Stomach smooth muscle (tissue), 2 donors: Measurements from ENCODE around the gene PIP5K1B.

ENCODE experiments used
- H3K27ac ChIP-seq: one replicate; pipeline ENCODE4 v1.7.0; 2013; ENCODE audit warnings: mild to moderate bottlenecking, low read length, inconsistent platforms
- H3K27me3 ChIP-seq, 2 donors: one replicate each; pipeline ENCODE4 v1.7.0; 2013; ENCODE audit warnings: low read length in 2 of 2; ENCODE audit not compliant: insufficient read depth in 2 of 2, control insufficient read depth in 1 of 2
- H3K36me3 ChIP-seq, 2 donors: one replicate each; pipeline ENCODE4 v1.7.0; 2013; ENCODE audit warnings: low read length in 2 of 2; ENCODE audit not compliant: control insufficient read depth in 2 of 2, insufficient read depth in 2 of 2
- H3K4me1 ChIP-seq: one replicate; pipeline ENCODE4 v1.7.0; 2013; ENCODE audit warnings: low read length; ENCODE audit not compliant: control insufficient read depth, insufficient read depth
- H3K4me3 ChIP-seq, 2 donors: one replicate each; pipeline ENCODE4 v1.7.0; 2013; ENCODE audit warnings: low read length in 2 of 2
- H3K9ac ChIP-seq, 2 donors: one replicate each; pipeline ENCODE4 v1.7.0; 2013; ENCODE audit warnings: low read length in 2 of 2, mild to moderate bottlenecking in 1 of 2
- H3K9me3 ChIP-seq, 2 donors: one replicate each; pipeline ENCODE4 v1.7.0; 2013; ENCODE audit warnings: low read length in 2 of 2; ENCODE audit not compliant: control insufficient read depth in 2 of 2
- donor health status: healthy.
- donor health status: Pancreatic carcinoma.

The PIP5K1B gene

DNA sequence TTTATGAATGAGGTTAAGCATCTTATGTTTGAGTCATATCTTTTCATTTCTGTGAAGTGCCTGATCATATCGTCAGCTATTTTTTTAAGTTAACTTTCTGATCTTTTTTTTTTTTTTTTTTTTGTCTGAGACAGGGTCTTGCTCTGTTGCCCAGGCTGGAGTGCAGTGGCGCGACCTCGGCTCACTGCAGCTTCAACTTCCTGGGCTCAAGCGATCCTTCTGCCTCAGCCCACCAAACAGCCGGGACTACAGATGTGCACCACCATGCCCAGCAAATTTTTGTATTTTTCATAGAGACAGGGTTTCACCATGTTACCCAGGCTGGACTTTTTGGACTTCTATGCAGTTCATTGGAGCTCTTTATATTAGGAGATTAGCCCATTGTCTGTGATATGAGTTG lies 168.1 kb downstream of the PIP5K1B start:
- Histone ChIP-seq H3K27ac (no peak overlapping the region), H3K36me3 (no peaks in the 10 kb centered on the region), H3K4me1 (no peaks in the 10 kb centered on the region), H3K9ac (no peak overlapping the region), H3K27me3 (no peaks in the 10 kb centered on the region), H3K9me3 (no peaks in the 10 kb centered on the region), H3K4me3 (no peak overlapping the region)

DNA sequence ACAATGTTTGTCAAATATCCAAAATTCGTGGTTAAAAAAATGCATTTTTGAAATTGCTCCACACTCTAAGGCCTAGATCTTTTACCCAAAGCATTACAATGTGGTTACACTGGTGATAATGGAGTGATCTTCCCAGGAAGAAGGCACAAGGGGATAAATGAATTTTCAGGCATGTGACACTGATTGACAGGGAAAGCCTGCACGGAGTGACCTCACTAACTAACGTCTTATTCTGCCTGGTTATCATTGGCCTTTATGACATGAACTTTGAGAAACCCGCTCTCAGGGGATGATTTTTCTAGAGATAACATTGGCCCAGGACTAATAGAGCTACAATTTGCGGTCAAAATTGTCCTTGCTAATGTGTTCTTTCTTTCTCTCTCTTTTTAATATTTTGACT lies 171.2 kb downstream of the PIP5K1B start:
- no peak overlapping the region for H3K27ac ChIP-seq
- no peaks in the 10 kb centered on the region for H3K4me1 ChIP-seq
- no peaks in the 10 kb centered on the region for H3K27me3 ChIP-seq
- H3K9ac ChIP-seq = no peak overlapping the region
- H3K36me3 ChIP-seq = no peaks in the 10 kb centered on the region
- no peaks in the 10 kb centered on the region for H3K9me3 ChIP-seq
- no peak overlapping the region for H3K4me3 ChIP-seq

DNA sequence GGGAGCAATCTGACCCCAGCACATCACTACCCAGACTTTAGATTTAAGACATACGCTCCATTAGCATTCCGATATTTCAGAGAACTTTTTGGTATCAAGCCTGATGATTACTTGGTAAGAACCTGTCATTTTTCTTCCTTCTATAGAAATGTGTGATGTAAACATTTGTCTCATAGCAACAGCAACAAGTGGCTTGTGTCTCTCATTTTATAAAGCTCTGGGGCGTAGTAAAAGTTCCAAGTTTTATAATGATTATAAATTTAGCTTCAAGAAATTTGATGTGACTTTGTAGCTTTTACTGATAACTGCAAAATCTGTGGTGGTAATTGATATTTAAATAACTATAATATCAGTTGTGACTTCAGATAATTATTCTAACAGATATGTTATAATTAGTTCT lies 171.6 kb downstream of the PIP5K1B start:
- Histone ChIP-seq H3K4me3 (no peak overlapping the region), H3K27ac (no peak overlapping the region), H3K9ac (no peak overlapping the region), H3K9me3 (no peaks in the 10 kb centered on the region), H3K36me3 (no peaks in the 10 kb centered on the region), H3K27me3 (no peaks in the 10 kb centered on the region), H3K4me1 (no peaks in the 10 kb centered on the region)

DNA sequence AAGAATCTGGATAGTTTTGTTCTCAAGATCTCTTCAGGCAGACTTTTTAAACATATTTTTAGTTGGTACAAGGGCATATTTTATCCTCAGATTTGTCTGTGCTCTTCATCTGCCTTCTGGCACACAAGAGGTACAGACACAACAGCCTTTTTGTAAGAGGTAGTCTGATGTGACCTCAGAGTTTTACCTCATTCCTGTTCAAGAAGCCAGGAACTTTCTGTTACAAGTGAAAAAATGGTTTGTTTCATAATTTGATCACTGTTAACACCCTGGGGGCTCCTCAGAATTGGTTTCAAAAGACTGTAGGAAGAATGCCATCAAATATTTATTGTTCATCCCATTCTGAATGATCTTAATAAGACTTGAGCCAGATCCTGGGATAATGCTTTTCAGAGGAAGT lies 172.2 kb downstream of the PIP5K1B start:
- no peaks in the 10 kb centered on the region for H3K9me3 ChIP-seq
- no peak overlapping the region for H3K4me3 ChIP-seq
- H3K9ac ChIP-seq = no peak overlapping the region
- no peaks in the 10 kb centered on the region for H3K4me1 ChIP-seq
- no peaks in the 10 kb centered on the region for H3K27me3 ChIP-seq
- no peak overlapping the region for H3K27ac ChIP-seq
- no peaks in the 10 kb centered on the region for H3K36me3 ChIP-seq

DNA sequence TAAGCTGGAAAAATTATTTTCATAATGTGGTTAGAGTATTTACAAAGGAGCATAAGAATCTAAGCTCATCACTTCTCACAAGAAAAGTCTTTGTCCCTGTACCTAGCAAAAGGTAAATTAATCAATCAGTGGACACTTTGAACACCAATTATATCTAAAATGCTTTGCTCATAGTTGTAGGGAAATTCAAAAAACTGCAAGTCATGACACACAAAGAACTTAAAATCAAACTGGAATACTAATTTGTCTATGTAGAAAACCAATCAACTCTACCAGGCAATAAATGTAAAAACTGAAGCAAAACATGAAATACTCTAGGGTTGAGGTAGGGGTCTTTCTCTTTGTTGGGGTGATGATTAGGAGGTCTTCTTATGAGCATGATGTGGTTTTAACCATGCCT lies 173.4 kb downstream of the PIP5K1B start:
- Histone ChIP-seq H3K4me3 (no peak overlapping the region), H3K4me1 (no peaks in the 10 kb centered on the region), H3K27ac (no peak overlapping the region), H3K9ac (no peak overlapping the region), H3K9me3 (no peaks in the 10 kb centered on the region), H3K27me3 (no peaks in the 10 kb centered on the region), H3K36me3 (no peaks in the 10 kb centered on the region)

DNA sequence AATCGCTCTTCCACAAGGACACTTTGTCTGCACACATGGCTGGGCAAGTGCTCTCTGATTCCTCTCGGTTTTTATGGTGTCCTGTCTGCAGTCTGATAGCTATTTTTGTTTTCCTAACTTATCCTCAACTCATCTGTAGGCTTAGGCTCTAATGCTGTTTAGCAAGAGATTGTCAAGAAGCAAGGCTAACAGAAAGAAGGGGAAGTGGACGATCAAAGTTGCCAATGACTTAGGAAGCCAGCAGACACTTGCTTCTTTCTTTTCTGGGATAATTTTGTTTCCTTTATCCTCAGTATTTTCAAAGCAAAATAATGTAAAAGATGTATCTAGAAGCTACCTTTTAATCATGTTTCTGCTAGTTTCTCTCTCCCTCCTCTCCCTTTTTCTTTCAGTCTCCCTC lies 178.2 kb downstream of the PIP5K1B start:
- Histone ChIP-seq H3K27me3 (no peaks in the 10 kb centered on the region), H3K36me3 (no peaks in the 10 kb centered on the region), H3K4me3 (no peak overlapping the region), H3K9ac (no peak overlapping the region), H3K9me3 (no peaks in the 10 kb centered on the region), H3K4me1 (no peaks in the 10 kb centered on the region), H3K27ac (no peak overlapping the region)

DNA sequence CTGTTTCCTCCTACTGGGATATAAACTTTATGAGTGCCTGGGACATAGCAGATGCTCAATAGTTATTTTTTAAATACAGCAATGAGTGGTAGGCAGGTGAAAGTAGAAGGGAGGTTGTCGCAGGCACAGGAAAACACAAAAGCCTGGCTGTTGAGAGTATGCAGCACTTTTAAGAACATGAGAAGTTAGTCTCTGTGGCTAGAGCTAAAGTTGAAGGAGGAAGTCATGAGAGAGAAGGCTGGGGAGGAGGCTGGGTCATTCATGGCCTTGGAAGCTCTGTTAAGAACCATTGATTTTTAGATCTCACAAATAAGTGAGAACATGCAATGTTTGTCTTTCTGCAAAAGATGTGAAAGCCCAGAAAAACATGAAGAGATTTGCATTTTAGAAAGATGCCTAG lies 182.2 kb downstream of the PIP5K1B start:
- Histone ChIP-seq H3K9me3 (no peaks in the 10 kb centered on the region), H3K27ac (no peak overlapping the region), H3K4me3 (no peak overlapping the region), H3K4me1 (no peaks in the 10 kb centered on the region), H3K36me3 (no peaks in the 10 kb centered on the region), H3K9ac (no peak overlapping the region), H3K27me3 (no peaks in the 10 kb centered on the region)

DNA sequence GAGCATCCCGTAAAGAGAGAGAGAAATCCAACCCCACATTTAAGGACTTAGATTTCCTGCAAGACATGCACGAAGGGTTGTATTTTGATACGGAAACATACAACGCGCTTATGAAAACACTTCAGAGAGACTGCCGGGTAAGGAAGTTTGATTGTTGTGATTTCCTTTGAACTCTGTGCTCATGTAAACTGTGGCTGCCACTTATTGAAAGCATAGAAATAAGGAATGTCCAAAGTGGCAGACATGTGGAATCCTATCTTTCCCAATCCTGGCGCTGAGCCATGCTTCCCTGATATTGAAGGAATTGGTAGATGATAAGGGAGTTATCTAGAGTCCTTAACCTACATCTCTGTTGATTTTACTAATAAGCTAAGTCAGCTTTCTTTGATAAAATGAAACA lies 189.5 kb downstream of the PIP5K1B start:
- no peak overlapping the region for H3K27ac ChIP-seq
- H3K9me3 ChIP-seq = no peaks in the 10 kb centered on the region
- H3K4me1 ChIP-seq = no peaks in the 10 kb centered on the region
- H3K4me3 ChIP-seq = no peak overlapping the region
- no peak overlapping the region for H3K9ac ChIP-seq
- no peaks in the 10 kb centered on the region for H3K36me3 ChIP-seq
- H3K27me3 ChIP-seq = no peaks in the 10 kb centered on the region

DNA sequence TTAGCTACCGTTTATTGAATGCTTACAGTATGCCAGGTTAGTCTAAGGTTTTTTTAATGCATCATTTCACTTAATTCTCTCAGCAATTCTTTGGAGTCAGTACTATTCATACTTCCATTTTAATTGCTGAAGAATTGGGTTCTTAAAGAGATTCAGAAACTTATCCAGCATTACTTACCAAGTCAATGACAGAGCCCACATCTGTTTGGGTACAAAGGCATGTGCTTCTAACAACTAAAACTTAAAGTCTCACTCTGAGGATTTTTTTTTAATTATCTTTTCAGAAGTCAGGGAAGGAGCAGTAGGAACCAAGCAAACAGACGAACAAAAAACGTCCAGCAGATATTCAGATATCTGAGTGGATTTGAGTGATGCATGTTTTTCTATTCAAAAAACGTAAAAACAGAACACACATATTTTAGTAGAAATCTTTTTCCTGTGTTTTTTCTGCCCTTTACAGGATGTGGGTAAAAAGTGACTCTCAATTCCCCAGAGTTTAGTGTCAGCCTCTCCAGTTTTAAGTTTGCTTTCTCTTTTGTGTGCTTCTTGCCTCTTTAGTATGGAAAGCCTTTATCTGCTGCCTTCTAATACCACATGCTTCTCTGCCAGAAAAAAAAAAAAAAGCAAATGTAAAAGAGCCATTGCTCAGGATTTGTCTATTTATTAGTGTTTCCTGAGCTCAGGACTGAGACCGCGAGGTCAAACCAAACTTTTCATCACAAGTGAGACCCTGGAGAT lies 190.9 kb downstream of the PIP5K1B start:
- H3K36me3 ChIP-seq = no peaks in the 10 kb centered on the region
- no peak overlapping the region for H3K9ac ChIP-seq
- no peaks in the 10 kb centered on the region for H3K4me1 ChIP-seq
- no peak overlapping the region for H3K4me3 ChIP-seq
- no peaks in the 10 kb centered on the region for H3K27me3 ChIP-seq
- no peaks in the 10 kb centered on the region for H3K9me3 ChIP-seq
- H3K27ac ChIP-seq = no peak overlapping the region

DNA sequence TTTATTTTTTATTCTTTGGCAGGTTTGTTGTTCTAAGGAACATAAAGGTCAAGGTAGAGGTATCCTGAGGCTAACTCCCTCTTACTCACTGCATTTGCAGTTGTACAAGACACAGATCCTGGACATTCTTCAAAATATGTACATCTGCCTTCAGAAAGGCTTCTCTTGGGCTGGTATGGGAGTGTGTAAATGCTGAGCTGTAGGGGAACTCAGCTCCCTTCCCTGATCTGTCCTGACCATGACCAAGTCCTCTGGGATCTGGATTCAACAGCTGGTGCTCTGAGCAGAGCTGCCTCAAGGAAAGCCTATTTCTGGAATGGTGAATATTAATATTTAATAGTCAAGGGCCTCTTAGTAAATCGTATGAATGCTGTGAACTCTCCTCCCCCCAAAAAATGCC lies 191.4 kb downstream of the PIP5K1B start:
- Histone ChIP-seq H3K9ac (no peak overlapping the region), H3K9me3 (no peaks in the 10 kb centered on the region), H3K27me3 (no peaks in the 10 kb centered on the region), H3K36me3 (no peaks in the 10 kb centered on the region), H3K4me3 (no peak overlapping the region), H3K4me1 (no peaks in the 10 kb centered on the region), H3K27ac (no peak overlapping the region)

DNA sequence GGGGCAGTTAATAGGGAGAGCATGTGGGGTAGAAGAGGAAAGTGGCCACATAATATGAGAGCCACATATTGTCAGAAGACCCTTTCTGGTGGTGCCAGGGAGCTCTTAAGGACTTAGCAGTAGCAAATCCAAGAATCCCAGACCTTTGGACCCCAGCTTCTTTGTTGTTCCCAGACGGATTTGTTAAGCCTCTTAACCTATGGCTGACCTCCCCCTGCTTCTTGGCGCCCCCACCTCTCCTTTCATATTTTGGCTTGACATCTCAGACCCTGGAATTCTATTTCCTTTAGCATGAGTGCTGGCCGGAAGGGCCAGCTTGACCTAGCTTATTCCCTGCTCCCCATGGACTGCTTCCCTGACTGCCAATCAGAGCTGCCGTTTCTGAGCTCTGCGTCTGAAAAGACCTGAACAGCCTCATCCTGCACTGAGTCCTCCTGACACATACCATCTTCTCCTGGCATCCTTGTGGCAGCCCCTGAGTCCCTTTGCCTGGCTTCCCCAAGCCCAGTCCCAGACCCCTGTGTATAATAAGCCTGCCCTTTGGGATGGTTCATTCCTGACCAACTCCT lies 192.6 kb downstream of the PIP5K1B start:
- H3K27ac ChIP-seq = no peak overlapping the region
- H3K36me3 ChIP-seq = no peaks in the 10 kb centered on the region

More for the DNA sequence above, 192.6 kb downstream of the PIP5K1B start:
- H3K4me1 ChIP-seq = no peaks in the 10 kb centered on the region
- no peak overlapping the region for H3K4me3 ChIP-seq
- H3K9ac ChIP-seq = no peak overlapping the region
- no peaks in the 10 kb centered on the region for H3K9me3 ChIP-seq
- no peaks in the 10 kb centered on the region for H3K27me3 ChIP-seq
